Measurements from ENCODE around the gene CREB3L1.

The CREB3L1 gene

GRCh38 chr11:46249103-46249937 is 28.1 kb upstream of the CREB3L1 start:
- ATAC-seq: peak; percentile 66
- TF ChIP-seq ZC3H10 (CRISPR knock-in tag; IDR thresholded peaks at IDR 0.05) (no peak), CSDC2 (CRISPR knock-in tag; IDR thresholded peaks at IDR 0.05) (no peak), ESRRG (CRISPR knock-in tag; IDR thresholded peaks at IDR 0.05) (no peak), GLIS3 (CRISPR knock-in tag; IDR thresholded peaks at IDR 0.05) (no peak), ZFP30 (CRISPR knock-in tag; IDR thresholded peaks at IDR 0.05) (no peak), ARNTL (CRISPR knock-in tag; IDR thresholded peaks at IDR 0.05; ENCODE audit: borderline replicate concordance, low read depth) (no peak), TOX (CRISPR knock-in tag; IDR thresholded peaks at IDR 0.05; ENCODE audit: borderline replicate concordance) (no peak), TCF4 (CRISPR knock-in tag; IDR thresholded peaks at IDR 0.05; ENCODE audit: borderline replicate concordance) (no peak), ZNF565 (CRISPR knock-in tag; conservative IDR thresholded peaks at IDR 0.05; ENCODE audit: low read depth) (no peak), TSHZ2 (CRISPR knock-in tag; IDR thresholded peaks at IDR 0.05) (no peak), SNAI2 (CRISPR knock-in tag; IDR thresholded peaks at IDR 0.05) (no peak), ZNF8 (CRISPR knock-in tag; IDR thresholded peaks at IDR 0.05) (no peak), RARB (CRISPR knock-in tag; IDR thresholded peaks at IDR 0.05) (no peak), ZNF70 (CRISPR knock-in tag; IDR thresholded peaks at IDR 0.05) (no peak)
- TF ChIP-seq, protein P1, sequence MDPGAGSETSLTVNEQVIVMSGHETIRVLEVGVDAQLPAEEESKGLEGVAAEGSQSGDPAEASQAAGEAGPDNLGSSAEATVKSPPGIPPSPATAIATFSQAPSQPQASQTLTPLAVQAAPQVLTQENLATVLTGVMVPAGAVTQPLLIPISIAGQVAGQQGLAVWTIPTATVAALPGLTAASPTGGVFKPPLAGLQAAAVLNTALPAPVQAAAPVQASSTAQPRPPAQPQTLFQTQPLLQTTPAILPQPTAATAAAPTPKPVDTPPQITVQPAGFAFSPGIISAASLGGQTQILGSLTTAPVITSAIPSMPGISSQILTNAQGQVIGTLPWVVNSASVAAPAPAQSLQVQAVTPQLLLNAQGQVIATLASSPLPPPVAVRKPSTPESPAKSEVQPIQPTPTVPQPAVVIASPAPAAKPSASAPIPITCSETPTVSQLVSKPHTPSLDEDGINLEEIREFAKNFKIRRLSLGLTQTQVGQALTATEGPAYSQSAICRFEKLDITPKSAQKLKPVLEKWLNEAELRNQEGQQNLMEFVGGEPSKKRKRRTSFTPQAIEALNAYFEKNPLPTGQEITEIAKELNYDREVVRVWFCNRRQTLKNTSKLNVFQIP (CRISPR knock-in tag; IDR thresholded peaks at IDR 0.05; ENCODE audit: borderline replicate concordance, low read depth): no peak
- TF ChIP-seq, protein P2, sequence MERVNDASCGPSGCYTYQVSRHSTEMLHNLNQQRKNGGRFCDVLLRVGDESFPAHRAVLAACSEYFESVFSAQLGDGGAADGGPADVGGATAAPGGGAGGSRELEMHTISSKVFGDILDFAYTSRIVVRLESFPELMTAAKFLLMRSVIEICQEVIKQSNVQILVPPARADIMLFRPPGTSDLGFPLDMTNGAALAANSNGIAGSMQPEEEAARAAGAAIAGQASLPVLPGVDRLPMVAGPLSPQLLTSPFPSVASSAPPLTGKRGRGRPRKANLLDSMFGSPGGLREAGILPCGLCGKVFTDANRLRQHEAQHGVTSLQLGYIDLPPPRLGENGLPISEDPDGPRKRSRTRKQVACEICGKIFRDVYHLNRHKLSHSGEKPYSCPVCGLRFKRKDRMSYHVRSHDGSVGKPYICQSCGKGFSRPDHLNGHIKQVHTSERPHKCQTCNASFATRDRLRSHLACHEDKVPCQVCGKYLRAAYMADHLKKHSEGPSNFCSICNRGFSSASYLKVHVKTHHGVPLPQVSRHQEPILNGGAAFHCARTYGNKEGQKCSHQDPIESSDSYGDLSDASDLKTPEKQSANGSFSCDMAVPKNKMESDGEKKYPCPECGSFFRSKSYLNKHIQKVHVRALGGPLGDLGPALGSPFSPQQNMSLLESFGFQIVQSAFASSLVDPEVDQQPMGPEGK (CRISPR knock-in tag; IDR thresholded peaks at IDR 0.05; ENCODE audit: borderline replicate concordance): no peak
- TF ChIP-seq, protein P3, sequence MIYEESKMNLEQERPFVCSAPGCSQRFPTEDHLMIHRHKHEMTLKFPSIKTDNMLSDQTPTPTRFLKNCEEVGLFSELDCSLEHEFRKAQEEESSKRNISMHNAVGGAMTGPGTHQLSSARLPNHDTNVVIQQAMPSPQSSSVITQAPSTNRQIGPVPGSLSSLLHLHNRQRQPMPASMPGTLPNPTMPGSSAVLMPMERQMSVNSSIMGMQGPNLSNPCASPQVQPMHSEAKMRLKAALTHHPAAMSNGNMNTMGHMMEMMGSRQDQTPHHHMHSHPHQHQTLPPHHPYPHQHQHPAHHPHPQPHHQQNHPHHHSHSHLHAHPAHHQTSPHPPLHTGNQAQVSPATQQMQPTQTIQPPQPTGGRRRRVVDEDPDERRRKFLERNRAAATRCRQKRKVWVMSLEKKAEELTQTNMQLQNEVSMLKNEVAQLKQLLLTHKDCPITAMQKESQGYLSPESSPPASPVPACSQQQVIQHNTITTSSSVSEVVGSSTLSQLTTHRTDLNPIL (CRISPR knock-in tag; IDR thresholded peaks at IDR 0.05; ENCODE audit: low read depth): no peak
- TF ChIP-seq, protein P4, sequence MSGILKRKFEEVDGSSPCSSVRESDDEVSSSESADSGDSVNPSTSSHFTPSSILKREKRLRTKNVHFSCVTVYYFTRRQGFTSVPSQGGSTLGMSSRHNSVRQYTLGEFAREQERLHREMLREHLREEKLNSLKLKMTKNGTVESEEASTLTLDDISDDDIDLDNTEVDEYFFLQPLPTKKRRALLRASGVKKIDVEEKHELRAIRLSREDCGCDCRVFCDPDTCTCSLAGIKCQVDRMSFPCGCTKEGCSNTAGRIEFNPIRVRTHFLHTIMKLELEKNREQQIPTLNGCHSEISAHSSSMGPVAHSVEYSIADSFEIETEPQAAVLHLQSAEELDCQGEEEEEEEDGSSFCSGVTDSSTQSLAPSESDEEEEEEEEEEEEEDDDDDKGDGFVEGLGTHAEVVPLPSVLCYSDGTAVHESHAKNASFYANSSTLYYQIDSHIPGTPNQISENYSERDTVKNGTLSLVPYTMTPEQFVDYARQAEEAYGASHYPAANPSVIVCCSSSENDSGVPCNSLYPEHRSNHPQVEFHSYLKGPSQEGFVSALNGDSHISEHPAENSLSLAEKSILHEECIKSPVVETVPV (CRISPR knock-in tag; IDR thresholded peaks at IDR 0.05): no peak

DNA sequence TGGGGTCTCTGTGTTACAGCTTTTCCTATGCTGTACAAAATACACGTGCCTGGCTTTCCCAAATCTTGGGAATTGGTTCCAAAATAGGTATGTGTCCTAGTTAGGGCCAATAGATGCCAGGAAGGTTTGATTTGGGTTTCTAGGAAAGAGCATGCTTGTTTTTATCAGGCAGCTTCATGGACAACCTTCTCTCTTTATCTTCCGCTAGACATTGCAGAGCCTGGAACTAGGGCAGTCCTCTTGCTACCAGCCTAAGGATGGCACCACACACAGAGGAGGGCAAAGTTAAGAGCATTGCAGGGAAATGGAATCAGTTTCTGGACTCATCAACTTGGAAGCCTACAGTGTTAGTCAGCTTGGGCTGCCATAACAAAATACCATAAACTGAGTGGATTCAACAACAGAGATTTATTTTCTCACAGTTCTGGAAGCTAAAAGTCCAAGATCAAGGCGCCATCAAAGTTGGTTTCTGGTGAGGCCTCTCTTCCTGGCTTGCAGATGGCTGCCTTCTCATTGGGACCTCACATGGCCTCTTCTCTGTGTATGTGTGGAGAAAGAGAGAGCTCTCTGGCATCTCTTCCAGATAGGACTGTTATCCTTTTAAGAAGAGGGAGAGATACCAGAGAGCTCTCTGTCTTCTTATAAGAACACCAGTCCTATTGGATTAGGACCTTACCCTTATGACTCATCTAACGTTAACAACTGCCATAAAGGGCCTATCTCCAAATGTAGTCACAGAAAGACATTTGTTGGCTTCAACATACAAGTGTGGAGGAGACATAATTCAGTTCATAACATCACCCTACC is 27.3 kb upstream of the CREB3L1 start:
- no peak for ATAC-seq
- no peak for TF ChIP-seq OSR1 (CRISPR knock-in tag; IDR thresholded peaks at IDR 0.05)
- TF ChIP-seq, protein P1 (CRISPR knock-in tag; IDR thresholded peaks at IDR 0.05; ENCODE audit: borderline replicate concordance, low read depth): no peak
- TF ChIP-seq GLIS3 (CRISPR knock-in tag; IDR thresholded peaks at IDR 0.05): no peak
- no peak for TF ChIP-seq TSHZ2 (CRISPR knock-in tag; IDR thresholded peaks at IDR 0.05)
- TF ChIP-seq ZNF565 (CRISPR knock-in tag; conservative IDR thresholded peaks at IDR 0.05; ENCODE audit: low read depth): no peak
- TF ChIP-seq, protein P4 (CRISPR knock-in tag; IDR thresholded peaks at IDR 0.05): no peak
- no peak for TF ChIP-seq ZNF8 (CRISPR knock-in tag; IDR thresholded peaks at IDR 0.05)
- TF ChIP-seq ESRRG (CRISPR knock-in tag; IDR thresholded peaks at IDR 0.05): no peak
- TF ChIP-seq TOX (CRISPR knock-in tag; IDR thresholded peaks at IDR 0.05; ENCODE audit: borderline replicate concordance): no peak
- no peak for TF ChIP-seq ARNTL (CRISPR knock-in tag; IDR thresholded peaks at IDR 0.05; ENCODE audit: borderline replicate concordance, low read depth)
- no peak for TF ChIP-seq ZFP3 (CRISPR knock-in tag; IDR thresholded peaks at IDR 0.05)
- no peak for TF ChIP-seq PPARA (CRISPR knock-in tag; IDR thresholded peaks at IDR 0.05; ENCODE audit: borderline replicate concordance)

Measured in SK-N-SH treated with all-trans-retinoic acid at 6 μM for 48 hours (cell line).